Activated CD8-positive, alpha-beta T cell treated with anti-CD3 and anti-CD28 coated beads for 36 hours (primary cell): Measurements from ENCODE around the gene FXYD3. TPM values are rescaled to one million over a fixed set of nuclear protein-coding genes. Genes with fewer than 3 reads are reported as not detected.

Experiments used
- ATAC-seq: fragments of 200-7000 bp; cut with Tn5 transposase; one replicate; pipeline ENCODE4 v1.10.0; 2021; ENCODE audit warnings: mild to moderate bottlenecking, moderate library complexity
- CTCF ChIA-PET: fragments of 350-600 bp; sonication (Branson Sonifier 250); formaldehyde crosslinking; loops from one replicate; lab custom pipeline; 2021; ENCODE audit warnings: antibody characterized with exemption; lab: Charles Lee
- POLR2A ChIA-PET: fragments of 350-600 bp; sonication (Branson Sonifier 250); formaldehyde crosslinking; loops from one replicate; lab custom pipeline; 2021; ENCODE audit warnings: antibody characterized with exemption; lab: Charles Lee
- DNase-seq: peaks from one replicate; pipeline ENCODE4 v3.0.0-alpha.2; 2020
- H3K27ac Mint-ChIP-seq: one replicate; pipeline ENCODE4 v1.8.0; 2021; ENCODE audit warnings: mild to moderate bottlenecking, mixed read lengths
- H3K27me3 Mint-ChIP-seq: one replicate; pipeline ENCODE4 v1.8.0; 2021; ENCODE audit warnings: mixed read lengths
- H3K36me3 Mint-ChIP-seq: one replicate; pipeline ENCODE4 v1.8.0; 2021; ENCODE audit warnings: low read depth, mixed read lengths
- H3K4me1 Mint-ChIP-seq: one replicate; pipeline ENCODE4 v1.8.0; 2021; ENCODE audit warnings: low read depth, mixed read lengths
- H3K4me3 Mint-ChIP-seq: one replicate; pipeline ENCODE4 v1.8.0; 2021; ENCODE audit warnings: mild to moderate bottlenecking, moderate library complexity, mixed read lengths
- H3K9me3 Mint-ChIP-seq: one replicate; pipeline ENCODE4 v1.8.0; 2021; ENCODE audit warnings: mixed read lengths
- intact Hi-C: fragments of 100-400 bp; cut with micrococcal nuclease; formaldehyde crosslinking; loops from one replicate; pipeline ENCODE4 v1.10.0; 2022
- total RNA-seq, 2 experiments: library from RNA; stranded (reverse); gene quantifications; one replicate each; pipeline ENCODE4 v1.2.3, GENCODE V29; 2021
- TF ChIP-seq, protein P1 (sequence below): fragments of 200-600 bp; IDR thresholded peaks from one replicate; pipeline ENCODE4 v1.8.0; 2022; ENCODE audit warnings: antibody characterized with exemption, mild to moderate bottlenecking

FXYD3 gene
- total RNA-seq, 2 experiments from 2014 or later = not detected

DNA sequence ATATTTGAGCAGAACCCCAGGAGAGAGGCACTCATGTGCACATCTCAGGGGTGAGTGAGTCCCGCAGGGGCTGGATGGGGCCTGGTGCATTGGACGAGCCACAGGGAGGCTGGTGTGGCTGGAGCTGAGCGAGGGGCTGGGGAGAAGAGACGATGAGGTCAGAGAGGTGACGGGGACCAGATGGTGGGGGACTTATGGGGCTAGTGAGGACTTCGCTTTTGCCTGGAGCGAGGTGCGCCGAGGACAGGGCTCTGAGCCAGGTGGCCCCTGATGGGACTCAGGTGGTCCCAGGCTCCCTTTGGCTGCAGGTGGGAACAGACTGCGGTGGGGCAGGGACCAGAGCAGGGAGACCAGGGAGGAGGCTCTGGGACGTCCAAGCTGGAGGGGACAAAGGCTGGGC lies 6.9 kb upstream of the FXYD3 start:
- Mint-ChIP-seq H3K4me1 (peaks cover 8% of the 10 kb centered on the region), H3K36me3 (no peaks in the 10 kb centered on the region), H3K4me3 (no peak overlapping the region), H3K27ac (no peak overlapping the region), H3K27me3 (no peaks in the 10 kb centered on the region), H3K9me3 (peaks cover 8% of the 10 kb centered on the region)
- ChIA-PET CTCF (no interaction called here), POLR2A (no interaction called here)
- intact Hi-C loops = no loop called here
- DNase-seq = no peak
- TF ChIP-seq, protein P1, sequence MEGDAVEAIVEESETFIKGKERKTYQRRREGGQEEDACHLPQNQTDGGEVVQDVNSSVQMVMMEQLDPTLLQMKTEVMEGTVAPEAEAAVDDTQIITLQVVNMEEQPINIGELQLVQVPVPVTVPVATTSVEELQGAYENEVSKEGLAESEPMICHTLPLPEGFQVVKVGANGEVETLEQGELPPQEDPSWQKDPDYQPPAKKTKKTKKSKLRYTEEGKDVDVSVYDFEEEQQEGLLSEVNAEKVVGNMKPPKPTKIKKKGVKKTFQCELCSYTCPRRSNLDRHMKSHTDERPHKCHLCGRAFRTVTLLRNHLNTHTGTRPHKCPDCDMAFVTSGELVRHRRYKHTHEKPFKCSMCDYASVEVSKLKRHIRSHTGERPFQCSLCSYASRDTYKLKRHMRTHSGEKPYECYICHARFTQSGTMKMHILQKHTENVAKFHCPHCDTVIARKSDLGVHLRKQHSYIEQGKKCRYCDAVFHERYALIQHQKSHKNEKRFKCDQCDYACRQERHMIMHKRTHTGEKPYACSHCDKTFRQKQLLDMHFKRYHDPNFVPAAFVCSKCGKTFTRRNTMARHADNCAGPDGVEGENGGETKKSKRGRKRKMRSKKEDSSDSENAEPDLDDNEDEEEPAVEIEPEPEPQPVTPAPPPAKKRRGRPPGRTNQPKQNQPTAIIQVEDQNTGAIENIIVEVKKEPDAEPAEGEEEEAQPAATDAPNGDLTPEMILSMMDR = no peak
- ATAC-seq = no peak

DNA sequence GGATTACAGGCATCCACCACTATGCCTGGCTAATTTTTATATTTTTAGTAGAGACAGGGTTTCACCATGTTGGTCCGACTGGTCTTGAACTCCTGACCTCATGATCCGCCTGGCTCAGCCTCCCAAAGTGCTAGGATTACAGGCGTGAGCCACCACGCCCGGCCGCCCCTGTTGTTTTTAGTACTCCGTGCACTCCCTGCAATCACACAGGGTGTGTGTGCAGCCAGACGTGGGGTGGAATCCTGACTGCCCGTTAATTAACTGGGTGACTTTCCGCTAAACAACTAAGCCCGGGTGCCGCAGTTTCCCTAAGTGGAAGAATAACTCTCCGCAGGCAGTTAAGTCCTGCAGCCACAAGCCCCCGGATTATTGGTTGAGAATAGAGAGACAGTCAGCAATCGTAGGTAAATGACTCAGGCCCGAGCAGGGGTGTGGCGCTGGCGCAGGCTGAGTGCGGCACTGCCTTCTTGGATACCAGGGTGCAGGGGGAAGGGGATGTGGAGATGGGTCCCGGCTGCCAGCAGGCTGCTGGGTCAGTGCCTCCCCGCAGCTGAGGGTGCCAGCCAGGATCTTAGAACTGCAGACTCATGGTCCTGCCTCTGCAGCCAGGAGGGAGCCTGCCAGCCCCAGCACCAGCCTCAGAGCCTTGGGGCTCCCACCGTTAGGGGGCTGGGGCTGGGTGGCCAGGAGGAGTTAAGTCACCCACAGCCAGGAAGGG lies 6.1 kb upstream of the FXYD3 start:
- ChIA-PET POLR2A (interaction anchor here (1.6 kb wide), 1 partner anchor 43 kb away, joined by 3 read pairs; no protein-coding TSS in a partner anchor), CTCF (interaction anchor here (1.8 kb wide), 1 partner anchor 9 kb away, joined by 5 read pairs; no protein-coding TSS in a partner anchor)
- no peak overlapping the region for H3K4me3 Mint-ChIP-seq
- H3K27ac Mint-ChIP-seq = no peak overlapping the region
- peaks cover 8% of the 10 kb centered on the region for H3K9me3 Mint-ChIP-seq
- no peaks in the 10 kb centered on the region for H3K27me3 Mint-ChIP-seq
- TF ChIP-seq, protein P1 = no peak
- ATAC-seq = no peak
- no peaks in the 10 kb centered on the region for H3K36me3 Mint-ChIP-seq
- no peak for DNase-seq
- intact Hi-C loops = no loop called here
- peaks cover 9% of the 10 kb centered on the region for H3K4me1 Mint-ChIP-seq

DNA sequence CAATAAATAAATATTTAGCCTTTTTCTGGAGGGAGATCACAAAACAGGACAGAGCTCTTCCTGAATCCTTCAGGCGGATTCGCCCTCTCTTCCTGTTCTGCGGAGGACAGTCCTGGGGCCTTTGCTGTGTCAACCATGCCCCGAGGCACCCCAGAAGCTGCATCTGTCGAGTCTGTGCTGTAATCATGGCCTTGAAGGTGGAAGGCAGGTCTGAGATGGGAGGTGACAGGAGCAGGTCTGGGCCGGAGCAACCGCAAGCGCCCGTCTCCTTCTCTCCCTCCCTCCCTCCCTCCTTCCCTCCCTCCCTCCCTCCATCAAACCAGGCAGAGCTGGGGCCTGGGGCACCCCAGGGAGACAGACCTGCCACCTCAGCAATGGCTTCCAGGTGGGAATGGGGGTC lies 4.6 kb upstream of the FXYD3 start:
- intact Hi-C loops = no loop called here
- Mint-ChIP-seq H3K27me3 (no peaks in the 10 kb centered on the region), H3K4me1 (peaks cover 13% of the 10 kb centered on the region), H3K4me3 (no peak overlapping the region), H3K9me3 (peaks cover 8% of the 10 kb centered on the region), H3K27ac (no peak overlapping the region), H3K36me3 (no peaks in the 10 kb centered on the region)
- TF ChIP-seq, protein P1 = no peak
- ATAC-seq = no peak
- no peak for DNase-seq
- POLR2A ChIA-PET = interaction anchor here (1.6 kb wide), 1 partner anchor 44 kb away, joined by 3 read pairs; no protein-coding TSS in a partner anchor
- CTCF ChIA-PET = interaction anchor here (0.7 to 1.8 kb wide), 8 partner anchors 11 to 78 kb away, joined by 3 to 5 read pairs (median 4); no protein-coding TSS in a partner anchor

DNA sequence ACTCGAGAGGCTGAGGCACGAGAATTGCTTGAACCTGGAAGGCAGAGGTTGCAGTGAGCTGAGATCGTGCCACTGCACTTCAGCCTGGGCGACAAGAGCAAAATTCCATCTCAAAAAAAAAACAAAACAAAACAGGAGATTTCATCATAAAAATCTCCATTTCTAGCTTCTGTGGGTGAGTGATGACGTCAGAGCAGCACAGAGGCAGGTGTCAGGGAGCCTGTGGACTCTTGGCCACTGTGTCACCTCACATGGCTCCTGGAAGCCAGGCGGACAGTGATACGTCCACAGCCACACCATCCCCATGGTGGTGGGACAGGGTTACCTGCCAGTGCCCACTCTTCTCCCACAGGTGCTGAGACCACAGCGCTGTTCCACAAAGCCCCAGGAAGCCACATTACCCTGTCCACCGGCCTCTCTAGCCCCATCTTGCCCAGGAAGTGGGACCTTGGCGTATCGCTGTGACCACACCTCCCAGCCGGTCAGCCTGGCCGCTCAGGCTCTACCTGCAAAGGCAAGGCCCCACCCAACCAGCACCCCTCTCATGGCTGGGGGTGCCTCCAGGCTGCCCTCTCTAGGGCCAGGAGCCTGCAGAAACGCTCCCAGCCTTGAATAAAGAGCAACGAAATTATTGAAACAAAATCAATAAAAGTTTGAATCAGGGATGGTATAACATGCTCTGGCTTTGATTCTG lies 2.5 kb upstream of the FXYD3 start:
- H3K27ac Mint-ChIP-seq = no peak overlapping the region
- no peaks in the 10 kb centered on the region for H3K27me3 Mint-ChIP-seq
- peaks cover 5% of the 10 kb centered on the region for H3K4me1 Mint-ChIP-seq
- intact Hi-C loops = no loop called here
- H3K9me3 Mint-ChIP-seq = no peaks in the 10 kb centered on the region
- H3K36me3 Mint-ChIP-seq = no peaks in the 10 kb centered on the region
- ATAC-seq (no peak), DNase-seq (no peak)
- ChIA-PET POLR2A (no interaction called here), CTCF (no interaction called here)
- H3K4me3 Mint-ChIP-seq = no peak overlapping the region
- TF ChIP-seq, protein P1 = no peak
